WTC11 (cell line): ENCODE results near the gene HYDIN. TPM values are rescaled to one million over a fixed set of nuclear protein-coding genes. Genes with fewer than 3 reads are reported as not detected.

Source experiments
- ATAC-seq: fragments of 200-7000 bp; cut with Tn5 transposase; 2 replicates; pipeline ENCODE4 v1.10.0; 2021; ENCODE audit warnings: mild to moderate bottlenecking, moderate library complexity
- CTCF ChIA-PET: fragments of 300-600 bp; sonication (Branson Sonifier 250); formaldehyde crosslinking; loops from one replicate; lab custom pipeline; 2021; ENCODE audit warnings: antibody characterized with exemption; lab: Charles Lee
- POLR2A ChIA-PET: fragments of 350-600 bp; sonication (Branson Sonifier 250); formaldehyde crosslinking; loops from one replicate; lab custom pipeline; 2021; ENCODE audit warnings: antibody characterized with exemption; lab: Charles Lee
- DNase-seq: peaks from one replicate; pipeline ENCODE4 v3.0.0; 2021; ENCODE audit warnings: low spot score
- H3K27ac Mint-ChIP-seq: 2 replicates; pipeline ENCODE4 v1.8.0; 2021; ENCODE audit warnings: mixed read lengths
- H3K27me3 Mint-ChIP-seq: 2 replicates; pipeline ENCODE4 v1.8.0; 2021; ENCODE audit warnings: low read depth, mild to moderate bottlenecking, moderate library complexity, mixed read lengths
- H3K36me3 Mint-ChIP-seq: 2 replicates; pipeline ENCODE4 v1.8.0; 2021; ENCODE audit warnings: mixed read lengths
- H3K4me1 Mint-ChIP-seq: 2 replicates; pipeline ENCODE4 v1.8.0; 2022; ENCODE audit warnings: mixed read lengths
- H3K4me3 Mint-ChIP-seq: 2 replicates; pipeline ENCODE4 v1.8.0; 2021; ENCODE audit warnings: mild to moderate bottlenecking, moderate library complexity, mixed read lengths
- H3K9me3 Mint-ChIP-seq: 2 replicates; pipeline ENCODE4 v1.8.0; 2021; ENCODE audit warnings: mixed read lengths
- ATF3 ChIP-seq: sonication (generic); formaldehyde crosslinking; conservative IDR thresholded peaks from 2 replicates; pipeline ENCODE4 v1.8.1; 2022; ENCODE audit warnings: mild to moderate bottlenecking, missing genetic modification reagents
- CBFB ChIP-seq: sonication (generic); formaldehyde crosslinking; IDR thresholded peaks from 2 replicates; pipeline ENCODE4 v1.8.1; 2022; ENCODE audit warnings: mild to moderate bottlenecking, low read depth, missing genetic modification reagents
- CREB1 ChIP-seq: sonication (generic); formaldehyde crosslinking; IDR thresholded peaks from 2 replicates; pipeline ENCODE4 v1.8.0; 2023; ENCODE audit warnings: mild to moderate bottlenecking, missing genetic modification reagents
- CREM ChIP-seq: sonication (generic); formaldehyde crosslinking; IDR thresholded peaks from 2 replicates; pipeline ENCODE4 v1.8.1; 2022; ENCODE audit warnings: mild to moderate bottlenecking, missing genetic modification reagents, moderate library complexity
- EMX1 ChIP-seq: fragments of 250-450 bp; sonication (Bioruptor Pico); IDR thresholded peaks from 2 replicates; pipeline ENCODE4 v1.8.0; 2021; ENCODE audit warnings: mild to moderate bottlenecking
- ETV6 ChIP-seq: sonication (generic); formaldehyde crosslinking; IDR thresholded peaks from 2 replicates; pipeline ENCODE4 v1.8.1; 2022; ENCODE audit warnings: mild to moderate bottlenecking, missing genetic modification reagents
- FOXJ3 ChIP-seq: sonication (generic); formaldehyde crosslinking; IDR thresholded peaks from 2 replicates; pipeline ENCODE4 v1.9.0; 2021; ENCODE audit warnings: missing genetic modification reagents, mild to moderate bottlenecking, borderline replicate concordance
- GRHL2 ChIP-seq: fragments of 250-450 bp; sonication (Bioruptor Pico); IDR thresholded peaks from 2 replicates; pipeline ENCODE4 v1.8.0; 2022; ENCODE audit warnings: mild to moderate bottlenecking, moderate library complexity; ENCODE audit not compliant: insufficient replicate concordance, severe bottlenecking
- JAZF1 ChIP-seq: fragments of 250-450 bp; sonication (Bioruptor Pico); IDR thresholded peaks from 2 replicates; pipeline ENCODE4 v1.9.0; 2021; ENCODE audit warnings: moderate library complexity, mild to moderate bottlenecking, inconsistent platforms
- NFYB ChIP-seq: sonication (generic); formaldehyde crosslinking; conservative IDR thresholded peaks from 2 replicates; pipeline ENCODE4 v1.8.0; 2022; ENCODE audit warnings: low read depth, missing genetic modification reagents
- PREB ChIP-seq: sonication (generic); formaldehyde crosslinking; IDR thresholded peaks from 2 replicates; pipeline ENCODE4 v1.8.1; 2022; ENCODE audit warnings: mild to moderate bottlenecking, missing genetic modification reagents, moderate library complexity, borderline replicate concordance
- SOX15 ChIP-seq: fragments of 250-450 bp; sonication (Bioruptor Pico); IDR thresholded peaks from 2 replicates; pipeline ENCODE4 v1.9.0; 2021; ENCODE audit warnings: mild to moderate bottlenecking
- TCF7 ChIP-seq: sonication (generic); formaldehyde crosslinking; IDR thresholded peaks from 2 replicates; pipeline ENCODE4 v1.8.0; 2022; ENCODE audit warnings: mild to moderate bottlenecking, low read depth, missing genetic modification reagents, moderate library complexity
- TEAD4 ChIP-seq: sonication (generic); formaldehyde crosslinking; IDR thresholded peaks from 2 replicates; pipeline ENCODE4 v1.8.0; 2022; ENCODE audit warnings: mild to moderate bottlenecking, missing genetic modification reagents
- ZBTB43 ChIP-seq: sonication (generic); formaldehyde crosslinking; IDR thresholded peaks from 2 replicates; pipeline ENCODE4 v1.8.1; 2023; ENCODE audit warnings: mild to moderate bottlenecking, missing genetic modification reagents
- ZNF219 ChIP-seq: sonication (generic); formaldehyde crosslinking; IDR thresholded peaks from 2 replicates; pipeline ENCODE4 v1.8.0; 2023; ENCODE audit warnings: missing genetic modification reagents, mild to moderate bottlenecking, borderline replicate concordance
- ZNF263 ChIP-seq: sonication (generic); formaldehyde crosslinking; IDR thresholded peaks from 2 replicates; pipeline ENCODE4 v1.8.1; 2022; ENCODE audit warnings: low read depth, mild to moderate bottlenecking, moderate library complexity, missing genetic modification reagents
- ZNF423 ChIP-seq: fragments of 250-450 bp; sonication (Bioruptor Pico); IDR thresholded peaks from 2 replicates; pipeline ENCODE4 v2.1.2; 2022; ENCODE audit warnings: mild to moderate bottlenecking, moderate library complexity
- total RNA-seq: library from RNA; stranded (reverse); gene quantifications from 3 replicates; pipeline ENCODE4 v1.2.3, GENCODE V29; 2021
- TF ChIP-seq, protein P1 (sequence below): sonication (generic); formaldehyde crosslinking; IDR thresholded peaks from 2 replicates; pipeline ENCODE4 v1.8.1; 2023; ENCODE audit warnings: mild to moderate bottlenecking, moderate library complexity, missing genetic modification reagents

The HYDIN gene
- total RNA-seq, 1 experiment from 2014 or later = 2.6 TPM

DNA sequence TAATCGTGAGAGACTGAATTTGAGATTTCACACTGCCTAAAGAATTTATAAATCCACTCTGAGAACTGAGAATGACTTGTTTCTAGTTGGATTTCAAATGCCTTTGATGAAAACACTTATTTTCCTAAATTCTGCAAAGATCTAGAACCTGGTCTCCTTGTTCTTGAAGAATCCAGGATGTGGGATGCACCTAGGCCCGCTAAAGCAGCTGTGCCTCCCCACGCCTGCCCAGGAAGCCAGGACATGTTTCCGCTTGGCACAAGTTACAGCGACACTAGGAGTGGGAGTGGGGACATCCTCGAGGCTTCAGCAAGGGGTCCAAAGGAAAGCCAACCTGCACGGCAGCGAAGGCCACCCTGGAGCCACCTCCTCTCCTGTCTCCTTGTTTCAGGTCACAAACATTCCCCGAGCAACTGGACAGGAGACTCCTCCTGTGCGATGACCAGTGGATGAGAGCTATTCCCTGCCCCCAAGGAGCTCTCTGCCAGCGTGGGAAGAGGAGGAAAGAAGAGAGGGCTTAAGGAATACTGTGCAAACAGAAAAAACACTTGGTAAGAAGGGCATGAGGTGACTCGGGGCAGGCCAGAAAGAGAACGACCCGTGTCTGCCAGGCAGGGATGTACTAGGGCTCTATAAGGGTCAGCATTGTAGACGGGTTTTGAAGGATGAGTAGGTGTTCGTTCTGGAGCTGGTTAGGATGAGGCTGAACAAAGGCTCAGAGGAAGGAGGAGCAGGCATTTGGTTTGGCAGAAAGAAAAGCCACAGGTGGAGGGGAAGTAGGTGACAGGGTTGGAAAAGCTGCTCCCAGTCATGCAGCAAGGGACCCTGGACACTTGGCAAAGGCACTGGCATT is 440.7 kb downstream of the HYDIN start:
- POLR2A ChIA-PET = interaction anchor here (1.5 kb wide), 1 partner anchor 11 kb away, joined by 3 read pairs; the partner anchor contains the start of gene VAC14
- ATAC-seq = no peak
- H3K36me3 Mint-ChIP-seq = peaks cover 6% of the 10 kb centered on the region
- no peak for TF ChIP-seq ATF3
- no peak for TF ChIP-seq PREB
- no peak for TF ChIP-seq ETV6 (CRISPR knock-in tag)
- no peak for TF ChIP-seq ZNF219 (CRISPR knock-in tag)
- TF ChIP-seq CREB1 (CRISPR knock-in tag) = no peak
- no peak for TF ChIP-seq NFYB (CRISPR knock-in tag)
- TF ChIP-seq GRHL2 (CRISPR knock-in tag) = no peak
- TF ChIP-seq TCF7 (CRISPR knock-in tag) = no peak
- TF ChIP-seq SOX15 (CRISPR knock-in tag) = no peak
- TF ChIP-seq EMX1 (CRISPR knock-in tag) = no peak
- DNase-seq = no peak
- peak overlapping the region; percentile 52 for H3K27ac Mint-ChIP-seq
- CTCF ChIA-PET = interaction anchor here (1.3 kb wide), 2 partner anchors 13 to 51 kb away, joined by 3 to 5 read pairs; no protein-coding TSS in a partner anchor
- no peaks in the 10 kb centered on the region for H3K27me3 Mint-ChIP-seq
- no peaks in the 10 kb centered on the region for H3K9me3 Mint-ChIP-seq
- H3K4me3 Mint-ChIP-seq = no peak overlapping the region
- H3K4me1 Mint-ChIP-seq = peaks cover 20% of the 10 kb centered on the region

GRCh38 chr16:70788668-70789594 is 441.6 kb downstream of the HYDIN start:
- Mint-ChIP-seq H3K27ac (peak overlapping the region; percentile 81), H3K4me1 (peaks cover 20% of the 10 kb centered on the region), H3K4me3 (no peak overlapping the region), H3K36me3 (peaks cover 15% of the 10 kb centered on the region), H3K9me3 (no peaks in the 10 kb centered on the region), H3K27me3 (no peaks in the 10 kb centered on the region)
- TF ChIP-seq, protein P1, sequence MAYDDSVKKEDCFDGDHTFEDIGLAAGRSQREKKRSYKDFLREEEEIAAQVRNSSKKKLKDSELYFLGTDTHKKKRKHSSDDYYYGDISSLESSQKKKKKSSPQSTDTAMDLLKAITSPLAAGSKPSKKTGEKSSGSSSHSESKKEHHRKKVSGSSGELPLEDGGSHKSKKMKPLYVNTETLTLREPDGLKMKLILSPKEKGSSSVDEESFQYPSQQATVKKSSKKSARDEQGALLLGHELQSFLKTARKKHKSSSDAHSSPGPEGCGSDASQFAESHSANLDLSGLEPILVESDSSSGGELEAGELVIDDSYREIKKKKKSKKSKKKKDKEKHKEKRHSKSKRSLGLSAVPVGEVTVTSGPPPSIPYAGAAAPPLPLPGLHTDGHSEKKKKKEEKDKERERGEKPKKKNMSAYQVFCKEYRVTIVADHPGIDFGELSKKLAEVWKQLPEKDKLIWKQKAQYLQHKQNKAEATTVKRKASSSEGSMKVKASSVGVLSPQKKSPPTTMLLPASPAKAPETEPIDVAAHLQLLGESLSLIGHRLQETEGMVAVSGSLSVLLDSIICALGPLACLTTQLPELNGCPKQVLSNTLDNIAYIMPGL = no peak
- TF ChIP-seq CREM (CRISPR knock-in tag) (no peak), ZNF263 (CRISPR knock-in tag) (no peak), ETV6 (CRISPR knock-in tag) (no peak), CBFB (no peak), FOXJ3 (CRISPR knock-in tag) (no peak), ZBTB43 (CRISPR knock-in tag) (no peak), ZNF423 (CRISPR knock-in tag) (no peak), TEAD4 (no peak), JAZF1 (CRISPR knock-in tag) (no peak)
- ATAC-seq (no peak; the same call in 1 of the 2 replicates), DNase-seq (peak; percentile 60)
- ChIA-PET POLR2A (no interaction called here), CTCF (interaction anchor here (1.3 kb wide), 2 partner anchors 14 to 51 kb away, joined by 3 to 5 read pairs; no protein-coding TSS in a partner anchor)
